ENCODE measurements around the gene ZNF451.

GRCh38 chr6:57216235-57217101, 126.5 kb downstream of the ZNF451 start:
- TF ChIP-seq, protein P1, sequence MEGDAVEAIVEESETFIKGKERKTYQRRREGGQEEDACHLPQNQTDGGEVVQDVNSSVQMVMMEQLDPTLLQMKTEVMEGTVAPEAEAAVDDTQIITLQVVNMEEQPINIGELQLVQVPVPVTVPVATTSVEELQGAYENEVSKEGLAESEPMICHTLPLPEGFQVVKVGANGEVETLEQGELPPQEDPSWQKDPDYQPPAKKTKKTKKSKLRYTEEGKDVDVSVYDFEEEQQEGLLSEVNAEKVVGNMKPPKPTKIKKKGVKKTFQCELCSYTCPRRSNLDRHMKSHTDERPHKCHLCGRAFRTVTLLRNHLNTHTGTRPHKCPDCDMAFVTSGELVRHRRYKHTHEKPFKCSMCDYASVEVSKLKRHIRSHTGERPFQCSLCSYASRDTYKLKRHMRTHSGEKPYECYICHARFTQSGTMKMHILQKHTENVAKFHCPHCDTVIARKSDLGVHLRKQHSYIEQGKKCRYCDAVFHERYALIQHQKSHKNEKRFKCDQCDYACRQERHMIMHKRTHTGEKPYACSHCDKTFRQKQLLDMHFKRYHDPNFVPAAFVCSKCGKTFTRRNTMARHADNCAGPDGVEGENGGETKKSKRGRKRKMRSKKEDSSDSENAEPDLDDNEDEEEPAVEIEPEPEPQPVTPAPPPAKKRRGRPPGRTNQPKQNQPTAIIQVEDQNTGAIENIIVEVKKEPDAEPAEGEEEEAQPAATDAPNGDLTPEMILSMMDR (IDR thresholded peaks at IDR 0.05; ENCODE audit: poor library complexity, severe bottlenecking) = peak; percentile 16
- TF ChIP-seq POLR2AphosphoS5 (IDR thresholded peaks at IDR 0.05) (no peak), EP300 (conservative IDR thresholded peaks at IDR 0.05; ENCODE audit: poor library complexity, severe bottlenecking) (no peak), EZH2 (IDR thresholded peaks at IDR 0.05; ENCODE audit: borderline replicate concordance, insufficient read depth, low read length, poor library complexity, severe bottlenecking) (no peak), TAF1 (IDR thresholded peaks at IDR 0.05; ENCODE audit: low read depth) (no peak), MXI1 (conservative IDR thresholded peaks at IDR 0.05; ENCODE audit: poor library complexity, severe bottlenecking) (no peak), SMC3 (conservative IDR thresholded peaks at IDR 0.05; ENCODE audit: poor library complexity) (no peak)

Measured in neural cell (in vitro differentiated cells).